ENCODE results near the gene ARHGAP29. TPM values are rescaled to one million over a fixed set of nuclear protein-coding genes. Genes with fewer than 3 reads are reported as not detected.

Gene ARHGAP29
- total and polyA plus RNA-seq, 2 of the 4 experiments (the other 2 are of a cell fraction) = 19.1 to 30.3 TPM

DNA sequence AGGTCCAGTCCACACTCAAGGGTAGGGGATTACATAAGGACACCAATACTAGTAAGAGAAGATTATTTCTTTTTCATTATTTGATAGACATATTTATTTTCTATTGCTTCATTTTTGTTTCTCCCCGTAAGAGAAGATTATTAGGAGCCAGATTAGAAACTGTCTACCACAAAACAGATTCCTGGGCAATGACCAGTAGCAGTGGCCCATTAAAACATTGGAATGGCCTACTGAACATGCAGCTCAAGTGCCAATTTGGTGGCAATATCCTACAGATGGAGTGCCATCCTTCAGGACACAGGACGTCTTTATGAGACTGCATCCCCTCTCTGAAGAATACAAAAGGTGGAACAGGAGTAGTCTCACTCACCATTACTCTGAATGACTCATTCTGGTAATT lies 34.0 kb upstream of the ARHGAP29 start:
- no peak for TF ChIP-seq POLR2A (IDR thresholded peaks at IDR 0.05; ENCODE audit: low read depth, low read length)
- TF ChIP-seq BHLHE40 (IDR thresholded peaks at IDR 0.05; ENCODE audit: low read depth, low read length) = no peak
- TF ChIP-seq NFE2L2 (IDR thresholded peaks at IDR 0.05; ENCODE audit: low read depth, low read length) = no peak
- no peak for TF ChIP-seq FOS (IDR thresholded peaks at IDR 0.05; ENCODE audit: low read depth, low read length)
- TF ChIP-seq SMC3 (IDR thresholded peaks at IDR 0.05; ENCODE audit: low read depth, low read length) = no peak
- TF ChIP-seq RCOR1 (IDR thresholded peaks at IDR 0.05; ENCODE audit: insufficient replicate concordance, low read length) = no peak
- TF ChIP-seq MAZ (IDR thresholded peaks at IDR 0.05; ENCODE audit: borderline replicate concordance, low read depth, low read length) = no peak
- TF ChIP-seq, protein P1, sequence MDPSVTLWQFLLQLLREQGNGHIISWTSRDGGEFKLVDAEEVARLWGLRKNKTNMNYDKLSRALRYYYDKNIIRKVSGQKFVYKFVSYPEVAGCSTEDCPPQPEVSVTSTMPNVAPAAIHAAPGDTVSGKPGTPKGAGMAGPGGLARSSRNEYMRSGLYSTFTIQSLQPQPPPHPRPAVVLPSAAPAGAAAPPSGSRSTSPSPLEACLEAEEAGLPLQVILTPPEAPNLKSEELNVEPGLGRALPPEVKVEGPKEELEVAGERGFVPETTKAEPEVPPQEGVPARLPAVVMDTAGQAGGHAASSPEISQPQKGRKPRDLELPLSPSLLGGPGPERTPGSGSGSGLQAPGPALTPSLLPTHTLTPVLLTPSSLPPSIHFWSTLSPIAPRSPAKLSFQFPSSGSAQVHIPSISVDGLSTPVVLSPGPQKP (IDR thresholded peaks at IDR 0.05; ENCODE audit: borderline replicate concordance, low read depth, low read length) = no peak
- TF ChIP-seq, protein P2, sequence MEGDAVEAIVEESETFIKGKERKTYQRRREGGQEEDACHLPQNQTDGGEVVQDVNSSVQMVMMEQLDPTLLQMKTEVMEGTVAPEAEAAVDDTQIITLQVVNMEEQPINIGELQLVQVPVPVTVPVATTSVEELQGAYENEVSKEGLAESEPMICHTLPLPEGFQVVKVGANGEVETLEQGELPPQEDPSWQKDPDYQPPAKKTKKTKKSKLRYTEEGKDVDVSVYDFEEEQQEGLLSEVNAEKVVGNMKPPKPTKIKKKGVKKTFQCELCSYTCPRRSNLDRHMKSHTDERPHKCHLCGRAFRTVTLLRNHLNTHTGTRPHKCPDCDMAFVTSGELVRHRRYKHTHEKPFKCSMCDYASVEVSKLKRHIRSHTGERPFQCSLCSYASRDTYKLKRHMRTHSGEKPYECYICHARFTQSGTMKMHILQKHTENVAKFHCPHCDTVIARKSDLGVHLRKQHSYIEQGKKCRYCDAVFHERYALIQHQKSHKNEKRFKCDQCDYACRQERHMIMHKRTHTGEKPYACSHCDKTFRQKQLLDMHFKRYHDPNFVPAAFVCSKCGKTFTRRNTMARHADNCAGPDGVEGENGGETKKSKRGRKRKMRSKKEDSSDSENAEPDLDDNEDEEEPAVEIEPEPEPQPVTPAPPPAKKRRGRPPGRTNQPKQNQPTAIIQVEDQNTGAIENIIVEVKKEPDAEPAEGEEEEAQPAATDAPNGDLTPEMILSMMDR (conservative IDR thresholded peaks at IDR 0.05; ENCODE audit: low read depth, low read length) = no peak
- no peak for TF ChIP-seq CHD1 (IDR thresholded peaks at IDR 0.05; ENCODE audit: low read depth, low read length)
- no peak for TF ChIP-seq MXI1 (IDR thresholded peaks at IDR 0.05; ENCODE audit: borderline replicate concordance, low read depth, low read length)
- no peak for TF ChIP-seq RAD21 (IDR thresholded peaks at IDR 0.05; ENCODE audit: low read length)
- no peak for TF ChIP-seq MAFK (IDR thresholded peaks at IDR 0.05; ENCODE audit: low read depth, low read length)
- no peak for TF ChIP-seq CEBPB (IDR thresholded peaks at IDR 0.05; ENCODE audit: low read depth, low read length)
- H3K4me2 ChIP-seq (ENCODE audit: low read depth, low read length) = no peak overlapping the region
- peak overlapping the region; percentile 8; the same call in 1 of the 2 replicates for H4K5ac ChIP-seq (ENCODE audit: low read depth, low read length)
- H2AFZ ChIP-seq (replicated peaks; ENCODE audit: low read length, poor library complexity) = no peak overlapping the region
- H3K4ac ChIP-seq (ENCODE audit: low read depth, low read length) = peak overlapping the region; percentile 16; the same call in 1 of the 2 replicates
- intact Hi-C loops (cut with micrococcal nuclease) (no loop called here), in situ Hi-C loops (cut with MboI; ENCODE audit: low sequenced_read_pairs) (no loop called here), dilution Hi-C loops (cut with HindIII; ENCODE audit: low sequenced_read_pairs, unreplicated experiment) (no loop called here)
- H3K9me3 ChIP-seq (ENCODE audit: control insufficient read depth, insufficient read depth, low read length) = no peaks in the 10 kb centered on the region
- H2AK5ac ChIP-seq (ENCODE audit: low read depth, low read length) = peak overlapping the region; percentile 86
- H3K9me1 ChIP-seq (ENCODE audit: insufficient read depth, low read length) = peaks cover 8% of the 10 kb centered on the region; the same call in 1 of the 2 replicates
- no CpG with 5 or more reads among the region's 2 CpGs for WGBS, 2 experiments (ENCODE audit: extremely low coverage in 2 of 2, insufficient read length in 1 of 2)
- H3K27ac ChIP-seq (ENCODE audit: insufficient read depth, low read length) = no peak overlapping the region
- no TSS peak for BruUV-seq (replicated peaks)
- DNase-seq = no peak
- H3K56ac ChIP-seq (ENCODE audit: extremely low read depth, insufficient read depth, low read length) = no peak overlapping the region
- H4K91ac ChIP-seq (ENCODE audit: insufficient read depth, low read depth, low read length) = no peak overlapping the region
- H3K14ac ChIP-seq (replicated peaks; ENCODE audit: low read depth, low read length) = 0 out of 2 replicates have a peak overlapping the region, but pooled peaks have one; percentile 30
- H4K20me1 ChIP-seq (ENCODE audit: insufficient read depth, low read length) = no peaks in the 10 kb centered on the region
- no peak overlapping the region for H2AK9ac ChIP-seq (replicated peaks; ENCODE audit: low read depth, low read length, poor library complexity)
- peak overlapping the region; percentile 73; the same call in 1 of the 2 replicates for H2BK120ac ChIP-seq (ENCODE audit: low read depth, low read length)
- H2BK15ac ChIP-seq (ENCODE audit: low read depth, low read length) = peak overlapping the region; percentile 67; the same call in 1 of the 3 replicates
- H3K27me3 ChIP-seq (ENCODE audit: control insufficient read depth, insufficient read depth, low read length) = no peaks in the 10 kb centered on the region
- H3K79me1 ChIP-seq (ENCODE audit: low read depth in 1 of 2, low read length in 2 of 2) = 0 out of 4 replicates have a peak, but pooled peaks cover 0 to 3% of the 10 kb centered on the region in 2 experiments
- no peak overlapping the region for H3K23ac ChIP-seq (ENCODE audit: low read depth, low read length)
- CTCF ChIA-PET = interaction anchor here (0.6 kb wide), 1 partner anchor 32 kb away, joined by 3 read pairs; no protein-coding TSS in a partner anchor
- ATAC-seq (ENCODE audit: low read depth) = no peak
- POLR2A ChIA-PET (ENCODE audit: unreplicated experiment) = no interaction called here
- H3K9ac ChIP-seq (ENCODE audit: low read depth, low read length) = no peak overlapping the region
- peak overlapping the region; percentile 43 for H2BK5ac ChIP-seq (ENCODE audit: low read depth, low read length, poor library complexity, severe bottlenecking)
- peak overlapping the region; percentile 55; the same call in 1 of the 2 replicates for H3K18ac ChIP-seq (ENCODE audit: low read depth, low read length)
- H3K4me1 ChIP-seq (ENCODE audit: control insufficient read depth, insufficient read depth, low read length) = peaks cover 18% of the 10 kb centered on the region
- H4K8ac ChIP-seq (ENCODE audit: low read depth in 2 of 2, low read length in 2 of 2) = peak overlapping the region in 1 of 2 experiments; percentile 37; a peak in 1 of 4 replicates
- H3K36me3 ChIP-seq (ENCODE audit: control insufficient read depth, insufficient read depth, low read length) = no peaks in the 10 kb centered on the region
- peak overlapping the region; percentile 60; the same call in 1 of the 2 replicates for H2BK20ac ChIP-seq (ENCODE audit: low read depth, low read length)
- no peak overlapping the region for H3K4me3 ChIP-seq (ENCODE audit: insufficient read depth, low read depth, low read length)

Measured in IMR-90 (cell line).